GM18907 (cell line): Measurements from ENCODE around the gene NNAT.

Experiments used
- ATAC-seq: cut with Tn5 transposase; IDR thresholded peaks from one replicate; pipeline ENCODE4 v1.9.1; 2021; ENCODE audit warnings: mild to moderate bottlenecking, moderate library complexity; ENCODE audit not compliant: unreplicated experiment

NNAT gene

GRCh38 chr20:37565134-37565811 lies 44.2 kb downstream of the NNAT start:
- ATAC-seq: no peak

- ATAC-seq: no peak
Measured at GRCh38 chr20:37566590-37567330, 45.7 kb downstream of the NNAT start.

GRCh38 chr20:37567331-37567665 lies 46.2 kb downstream of the NNAT start:
- no peak for ATAC-seq

- no peak for ATAC-seq
Measured at GRCh38 chr20:37567671-37568588, 46.9 kb downstream of the NNAT start.

GRCh38 chr20:37570419-37570818 lies 49.4 kb downstream of the NNAT start:
- no peak for ATAC-seq

- ATAC-seq: no peak
Measured at GRCh38 chr20:37571033-37571432, 50.0 kb downstream of the NNAT start.
